Mucosa of rectum (tissue), 2 donors: Measurements from ENCODE around the gene ATP1B4.

Experiments used
- H3K27ac ChIP-seq, 2 donors: one replicate each; pipeline ENCODE4 v1.7.0; 2013; ENCODE audit warnings: inconsistent platforms in 2 of 2, low read depth in 2 of 2, low read length in 2 of 2
- H3K27me3 ChIP-seq, 2 donors: one replicate each; pipeline ENCODE4 v1.7.0; 2013; ENCODE audit warnings: low read length in 2 of 2; ENCODE audit not compliant: control insufficient read depth in 2 of 2, insufficient read depth in 2 of 2
- H3K36me3 ChIP-seq, 2 donors: one replicate each; pipeline ENCODE4 v1.7.0; 2013; ENCODE audit warnings: low read length in 2 of 2; ENCODE audit not compliant: control insufficient read depth in 2 of 2, insufficient read depth in 2 of 2
- H3K4me1 ChIP-seq, 2 donors: one replicate each; pipeline ENCODE4 v1.7.0; 2013; ENCODE audit warnings: low read length in 2 of 2, mild to moderate bottlenecking in 1 of 2; ENCODE audit not compliant: control insufficient read depth in 2 of 2, insufficient read depth in 2 of 2
- H3K4me3 ChIP-seq, 2 donors: one replicate each; pipeline ENCODE4 v1.7.0; 2013; ENCODE audit warnings: low read length in 2 of 2
- H3K9ac ChIP-seq, 2 donors: one replicate each; pipeline ENCODE4 v1.7.0; 2013; ENCODE audit warnings: low read length in 2 of 2, low read depth in 1 of 2, mild to moderate bottlenecking in 1 of 2
- H3K9me3 ChIP-seq, 2 donors: one replicate each; pipeline ENCODE4 v1.7.0; 2013; ENCODE audit warnings: low read length in 2 of 2; ENCODE audit not compliant: control insufficient read depth in 2 of 2
- donor health status: healthy.
- donor health status: Normal muscosa, but diverticular disease.

ATP1B4 gene

GRCh38 chrX:120361764-120362305 lies at the start of gene ATP1B4:
Gene ATP1B4 (plus strand): TSS chrX:120362089. CDS start chrX:120362169, 80 bp downstream.
- Histone ChIP-seq H3K36me3 (no peaks in the 10 kb centered on the region), H3K9me3 (no peaks in the 10 kb centered on the region), H3K27ac (no peak within 1 kb of the TSS), H3K27me3 (peaks cover 0 to 2% of the 10 kb centered on the region in 2 donors), H3K4me3 (no peak within 1 kb of the TSS), H3K4me1 (no peaks in the 10 kb centered on the region), H3K9ac (no peak within 1 kb of the TSS)

GRCh38 chrX:120315776-120316175 lies 46.1 kb upstream of the ATP1B4 start:
- Histone ChIP-seq H3K9ac (no peak overlapping the region), H3K4me1 (peaks cover 0 to under 1% of the 10 kb centered on the region in 2 donors), H3K27me3 (peaks cover 11 to 16% of the 10 kb centered on the region in 2 donors), H3K9me3 (no peaks in the 10 kb centered on the region), H3K27ac (no peak overlapping the region), H3K36me3 (no peaks in the 10 kb centered on the region), H3K4me3 (no peak overlapping the region)

GRCh38 chrX:120316587-120317283 lies 45.2 kb upstream of the ATP1B4 start:
- H3K4me3 ChIP-seq, result no peak overlapping the region
- peaks cover 5 to 12% of the 10 kb centered on the region in 2 donors for H3K27me3 ChIP-seq
- H3K9me3 ChIP-seq, result no peaks in the 10 kb centered on the region

GRCh38 chrX:120318411-120318810 lies 43.5 kb upstream of the ATP1B4 start:
- Histone ChIP-seq H3K27ac (no peak overlapping the region), H3K36me3 (no peaks in the 10 kb centered on the region), H3K9ac (no peak overlapping the region), H3K4me3 (no peak overlapping the region), H3K9me3 (no peaks in the 10 kb centered on the region), H3K27me3 (peaks cover 5 to 7% of the 10 kb centered on the region in 2 donors), H3K4me1 (no peaks in the 10 kb centered on the region)

More at GRCh38 chrX:120316587-120317283, 45.2 kb upstream of the ATP1B4 start:
- H3K9ac ChIP-seq, result no peak overlapping the region
- no peak overlapping the region for H3K27ac ChIP-seq
- H3K36me3 ChIP-seq, result no peaks in the 10 kb centered on the region
- H3K4me1 ChIP-seq, result no peaks in the 10 kb centered on the region

GRCh38 chrX:120321520-120322281 lies 40.2 kb upstream of the ATP1B4 start:
- H3K9ac ChIP-seq, result no peak overlapping the region
- H3K36me3 ChIP-seq, result no peaks in the 10 kb centered on the region
- H3K27me3 ChIP-seq, result peaks cover 0 to 5% of the 10 kb centered on the region in 2 donors
- H3K27ac ChIP-seq, result no peak overlapping the region
- H3K9me3 ChIP-seq, result no peaks in the 10 kb centered on the region
- H3K4me3 ChIP-seq, result no peak overlapping the region
- H3K4me1 ChIP-seq, result no peaks in the 10 kb centered on the region

GRCh38 chrX:120331116-120331515 lies 30.8 kb upstream of the ATP1B4 start:
- no peaks in the 10 kb centered on the region for H3K4me1 ChIP-seq
- no peaks in the 10 kb centered on the region for H3K36me3 ChIP-seq
- no peak overlapping the region for H3K4me3 ChIP-seq
- H3K27ac ChIP-seq, result no peak overlapping the region
- H3K9ac ChIP-seq, result no peak overlapping the region
- no peaks in the 10 kb centered on the region for H3K27me3 ChIP-seq
- H3K9me3 ChIP-seq, result no peaks in the 10 kb centered on the region

- Histone ChIP-seq H3K9me3 (peaks cover 0 to 9% of the 10 kb centered on the region in 2 donors), H3K27ac (no peak overlapping the region), H3K36me3 (no peaks in the 10 kb centered on the region), H3K27me3 (no peaks in the 10 kb centered on the region), H3K4me3 (no peak overlapping the region), H3K9ac (no peak overlapping the region), H3K4me1 (no peaks in the 10 kb centered on the region)
Measured at GRCh38 chrX:120332394-120332793, 29.5 kb upstream of the ATP1B4 start.

GRCh38 chrX:120334151-120334550 lies 27.7 kb upstream of the ATP1B4 start:
- Histone ChIP-seq H3K27me3 (no peaks in the 10 kb centered on the region), H3K9ac (no peak overlapping the region), H3K4me3 (no peak overlapping the region), H3K36me3 (no peaks in the 10 kb centered on the region), H3K27ac (no peak overlapping the region), H3K9me3 (peaks cover 2 to 9% of the 10 kb centered on the region in 2 donors), H3K4me1 (no peaks in the 10 kb centered on the region)

GRCh38 chrX:120334603-120335002 lies 27.3 kb upstream of the ATP1B4 start:
- Histone ChIP-seq H3K4me1 (no peaks in the 10 kb centered on the region), H3K4me3 (no peak overlapping the region), H3K9me3 (peaks cover 2 to 9% of the 10 kb centered on the region in 2 donors), H3K36me3 (no peaks in the 10 kb centered on the region), H3K27ac (no peak overlapping the region), H3K9ac (no peak overlapping the region), H3K27me3 (no peaks in the 10 kb centered on the region)

- Histone ChIP-seq H3K36me3 (no peaks in the 10 kb centered on the region), H3K27ac (no peak overlapping the region), H3K4me3 (no peak overlapping the region), H3K9me3 (peaks cover 2 to 9% of the 10 kb centered on the region in 2 donors), H3K27me3 (no peaks in the 10 kb centered on the region), H3K9ac (no peak overlapping the region), H3K4me1 (no peaks in the 10 kb centered on the region)
Measured at GRCh38 chrX:120335289-120335688, 26.6 kb upstream of the ATP1B4 start.
